Anterior cingulate cortex (tissue), 58 donors: ENCODE data around the gene CPLX3.

Experiments used
- DNase-seq, 58 donors: peaks; one replicate each; lab custom pipeline; 2025; lab: John Stamatoyannopoulos, UW

CPLX3 gene

DNA sequence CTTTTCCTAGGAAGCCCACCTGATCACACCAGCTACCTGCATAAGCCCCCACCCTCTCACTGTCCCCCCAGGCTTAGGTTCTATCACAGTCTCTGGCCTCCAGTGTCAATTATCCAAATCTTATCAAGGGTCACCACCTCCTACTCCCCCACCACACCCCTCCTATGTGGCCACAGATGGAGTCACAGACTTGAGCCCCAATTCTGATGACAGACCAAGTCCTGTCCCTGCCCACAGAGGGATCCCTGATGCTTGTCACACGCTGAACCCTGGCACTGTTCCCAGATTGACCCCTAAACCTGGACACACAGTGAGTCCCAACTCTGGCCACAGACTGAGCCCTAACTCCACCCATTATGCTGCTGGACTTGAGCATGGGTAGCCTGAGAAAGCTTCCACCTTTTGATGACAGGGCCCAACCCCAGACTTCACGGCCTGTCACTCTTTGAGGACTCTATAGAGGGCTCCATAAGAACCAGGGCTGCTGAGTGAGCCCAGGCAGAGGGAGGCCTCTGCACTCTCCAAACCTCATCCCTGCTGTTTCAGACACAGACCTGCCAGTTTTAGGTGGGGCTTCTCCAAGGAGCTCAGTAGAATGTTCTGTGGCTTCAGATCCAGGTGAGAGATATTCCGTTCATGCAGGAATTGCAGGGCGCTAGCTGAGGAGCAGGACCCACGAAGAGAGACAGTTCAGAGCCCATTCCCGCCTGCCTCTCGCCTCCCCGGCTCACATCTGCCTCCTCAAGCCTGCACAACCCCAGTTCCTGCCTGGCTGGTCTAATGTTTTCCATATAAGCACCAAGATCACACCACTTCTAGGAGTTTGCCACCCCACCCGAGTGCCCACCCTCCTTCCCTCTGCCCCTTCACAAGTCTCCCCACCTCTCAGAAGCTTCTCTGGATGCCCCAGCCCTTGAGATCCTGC, 14.7 kb downstream of the CPLX3 start:
- DNase-seq: no peak

DNA sequence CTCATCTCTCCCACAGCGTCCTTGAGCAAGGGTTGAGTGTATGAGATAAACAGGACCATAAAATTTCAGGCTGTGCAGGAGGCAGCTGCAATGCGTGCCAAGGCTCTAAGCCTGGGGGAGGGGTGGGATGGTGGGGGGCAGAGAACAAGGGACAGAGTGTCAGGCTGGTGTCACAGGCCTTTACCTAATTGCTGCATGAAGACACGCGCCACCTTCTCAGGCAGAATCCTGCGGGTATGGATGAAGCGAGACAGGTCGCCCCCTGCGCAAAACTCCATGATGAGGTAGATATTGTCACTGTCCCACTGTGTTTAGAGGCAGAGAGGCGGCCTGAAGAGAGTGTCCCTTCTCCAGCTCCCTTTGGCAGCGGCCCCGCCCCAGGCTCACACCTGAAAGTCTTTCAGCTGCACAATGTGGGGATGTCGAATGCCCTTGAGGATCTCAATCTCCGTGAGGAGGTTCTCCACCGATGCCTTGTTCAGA, 15.5 kb downstream of the CPLX3 start:
- DNase-seq: no peak

DNA sequence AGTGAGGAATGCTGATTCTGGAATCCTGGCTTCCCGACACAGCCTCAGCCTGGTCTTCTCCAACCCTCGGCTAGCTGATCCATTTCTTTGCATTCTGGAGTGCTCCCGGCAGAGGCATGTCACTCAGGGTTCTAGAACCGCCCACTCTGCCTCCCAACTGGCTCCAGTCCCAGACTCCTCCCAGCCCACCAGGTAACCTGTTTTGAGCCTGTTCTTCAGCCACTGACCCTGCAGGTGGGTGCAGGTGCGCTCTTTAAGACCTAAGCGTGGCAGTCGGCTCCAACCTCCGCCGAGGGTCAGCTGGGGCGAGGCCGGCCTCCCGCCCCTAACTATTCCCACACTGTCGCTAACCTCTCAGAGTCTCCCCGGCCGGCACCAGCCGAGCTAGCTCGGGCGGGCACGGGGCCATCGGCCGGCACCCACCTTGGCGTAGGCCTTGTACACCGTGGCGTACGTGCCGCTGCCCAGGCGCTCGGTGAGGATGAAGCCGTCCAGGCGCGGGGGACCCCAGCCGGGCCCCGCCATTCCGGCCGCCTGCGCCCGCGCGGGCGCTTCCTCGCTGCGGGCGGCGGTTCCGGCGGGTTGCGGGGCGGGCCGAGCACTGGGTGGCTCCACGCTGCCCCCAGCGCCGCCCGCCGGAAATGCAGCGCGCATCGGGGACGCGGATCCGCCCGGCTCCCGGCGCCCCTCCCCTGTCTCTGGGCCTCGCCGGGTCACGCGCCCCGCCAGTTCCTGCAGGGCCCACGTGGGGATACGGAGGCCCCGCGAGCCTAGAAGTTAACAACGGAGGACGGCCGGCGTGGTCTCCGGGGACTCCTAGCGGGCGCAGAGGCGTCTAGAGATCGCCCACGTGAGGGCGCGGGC, 16.4 kb downstream of the CPLX3 start, which contains the start of gene ULK3:
Gene ULK3, minus strand, starts transcription at position 576 of the 864 bp plus-strand sequence. Its CDS starts 51 bp downstream, at position 525.
- peak; percentile 49 to 94 (median 85) for DNase-seq

DNA sequence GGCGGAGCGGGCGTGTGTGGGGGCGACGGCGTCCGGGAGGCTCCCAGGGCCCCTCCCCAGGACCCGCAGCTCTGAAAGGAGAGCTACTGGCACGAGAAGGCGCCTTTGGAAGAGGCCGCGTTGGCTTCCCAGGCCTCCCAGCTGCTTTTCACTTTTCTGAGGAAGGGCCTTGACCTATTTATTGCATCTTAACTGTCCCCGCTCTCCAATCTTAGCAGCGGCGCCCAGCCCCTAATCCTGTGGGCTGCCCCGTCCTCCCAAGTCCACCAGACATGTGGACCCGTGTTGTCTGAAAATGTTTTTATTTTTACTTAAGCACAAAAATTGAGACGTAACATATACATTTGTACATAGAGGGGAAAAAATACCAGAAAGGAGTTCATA, 17.0 kb downstream of the CPLX3 start:
- no peak for DNase-seq

DNA sequence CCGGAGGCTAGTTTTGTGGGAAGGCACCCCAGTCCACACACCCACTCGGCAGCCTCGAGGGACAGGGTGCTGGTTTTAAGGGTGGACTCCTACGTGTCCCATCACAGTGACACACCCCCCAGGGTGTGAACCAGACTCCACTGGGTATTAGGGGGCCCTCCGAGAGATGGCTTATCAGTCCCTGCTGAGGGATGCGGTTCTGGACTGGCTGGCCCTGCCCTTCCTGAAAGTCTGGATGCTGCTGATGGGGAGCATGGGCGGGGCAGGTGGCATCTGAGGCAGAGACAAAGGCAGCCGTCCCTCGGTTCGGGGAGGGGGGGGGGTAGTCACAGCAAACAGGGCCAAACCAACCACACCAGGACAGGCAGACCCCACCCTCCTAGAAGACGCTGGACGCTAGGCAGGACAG, 17.5 kb downstream of the CPLX3 start:
- DNase-seq: peak in 1 of 58 donors; percentile 24

DNA sequence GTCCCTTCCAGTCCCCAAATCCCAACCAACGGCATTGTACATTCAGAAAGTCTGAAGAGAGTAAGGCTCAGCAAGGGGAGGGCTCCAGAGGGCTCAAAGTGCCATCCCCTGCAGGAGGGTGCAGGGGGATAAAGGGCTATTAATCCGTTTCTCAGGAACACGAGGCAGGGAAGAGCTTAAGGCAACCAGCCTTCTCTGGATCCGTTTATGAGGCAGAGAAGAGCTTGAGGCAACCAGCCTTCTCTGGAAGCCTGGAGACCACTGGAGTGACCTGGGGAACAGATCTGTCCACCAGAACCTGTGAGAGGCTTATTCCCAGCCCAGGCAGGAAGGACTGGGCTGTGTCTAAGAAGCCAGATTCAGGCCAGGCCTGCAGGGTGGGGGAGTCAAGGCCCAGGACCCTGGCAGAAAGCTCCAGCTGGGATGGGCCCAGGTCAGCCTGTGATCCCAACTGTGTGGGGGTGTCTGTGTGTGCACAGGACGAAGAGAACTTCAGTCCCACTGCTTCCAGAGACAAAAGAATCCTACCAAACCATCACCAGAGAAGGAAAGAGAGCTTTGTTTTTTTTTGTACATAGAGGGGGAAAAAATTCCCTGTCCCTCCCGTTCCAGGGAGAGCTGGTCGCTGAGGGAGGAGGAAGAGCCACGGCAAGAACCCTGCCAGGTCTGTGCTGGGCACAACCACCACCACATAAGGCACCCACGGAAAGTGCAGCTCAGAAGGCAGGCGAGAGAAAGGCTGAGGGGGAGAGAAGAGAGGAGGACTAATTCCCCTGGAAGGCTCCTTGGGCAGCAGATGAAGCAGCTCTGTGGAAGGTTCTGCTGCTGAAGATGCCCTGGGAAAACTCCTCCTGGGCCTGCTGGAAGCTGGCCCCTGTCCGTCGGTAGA, 18.1 kb downstream of the CPLX3 start:
- no peak for DNase-seq

DNA sequence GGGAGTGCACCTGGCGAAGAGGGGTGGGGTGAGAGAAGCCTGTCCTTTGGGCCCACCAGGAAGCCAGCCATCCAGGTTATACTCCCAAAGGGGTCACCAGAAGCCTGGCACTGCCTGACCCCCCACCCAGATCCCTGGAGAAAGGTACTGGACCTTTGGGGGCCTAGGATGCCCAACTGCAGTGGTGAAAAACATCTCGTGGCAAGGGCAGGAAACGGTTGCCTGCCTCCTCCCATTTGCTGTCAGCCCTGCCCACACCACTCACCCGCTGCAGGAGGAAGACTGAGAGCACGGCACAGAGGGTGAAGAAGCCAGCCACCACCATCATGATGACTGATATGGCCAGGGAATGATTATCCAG, 18.8 kb downstream of the CPLX3 start:
- no peak for DNase-seq

DNA sequence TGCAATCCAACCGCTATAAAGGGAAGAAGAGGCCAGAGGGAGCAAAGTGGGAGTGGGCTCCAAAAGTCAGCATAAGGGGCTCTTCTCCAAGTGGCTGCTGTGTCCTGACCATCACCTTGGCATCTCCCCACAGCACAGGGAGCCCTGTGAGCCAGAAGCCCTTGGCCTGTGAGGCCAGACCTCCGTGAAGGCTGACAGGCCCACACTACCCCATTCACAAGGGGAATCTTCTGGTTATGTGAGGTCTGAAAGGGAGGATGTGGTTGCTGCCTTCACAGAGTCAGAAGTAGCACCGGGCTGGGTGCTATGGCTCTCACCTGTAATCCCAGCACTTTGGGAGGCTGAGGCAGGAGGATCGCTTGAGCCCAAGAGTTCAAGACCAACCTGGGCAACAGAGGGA, 19.2 kb downstream of the CPLX3 start:
- DNase-seq: no peak

DNA sequence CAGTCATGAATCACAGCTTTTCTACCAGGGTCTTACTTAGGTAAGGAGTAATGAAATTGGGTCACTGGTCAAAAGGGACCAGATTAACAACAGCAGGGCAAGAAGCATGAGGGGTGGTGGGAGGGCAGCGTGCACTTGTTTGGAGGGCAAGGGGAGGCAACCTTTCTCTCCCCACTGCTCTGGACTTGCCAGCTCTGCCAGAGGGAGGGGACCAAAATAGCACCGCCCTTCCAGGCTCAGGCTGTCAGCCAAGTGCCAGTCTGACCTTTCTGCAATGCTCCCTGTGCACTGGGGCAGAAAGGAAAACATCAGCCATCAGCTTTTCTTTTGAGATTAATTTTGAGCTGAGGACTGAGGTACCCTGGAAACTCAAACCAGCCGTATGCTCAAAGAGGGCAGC, 21.0 kb downstream of the CPLX3 start:
- peak in 15 of 58 donors; percentile 3 to 69 (median 22) for DNase-seq

DNA sequence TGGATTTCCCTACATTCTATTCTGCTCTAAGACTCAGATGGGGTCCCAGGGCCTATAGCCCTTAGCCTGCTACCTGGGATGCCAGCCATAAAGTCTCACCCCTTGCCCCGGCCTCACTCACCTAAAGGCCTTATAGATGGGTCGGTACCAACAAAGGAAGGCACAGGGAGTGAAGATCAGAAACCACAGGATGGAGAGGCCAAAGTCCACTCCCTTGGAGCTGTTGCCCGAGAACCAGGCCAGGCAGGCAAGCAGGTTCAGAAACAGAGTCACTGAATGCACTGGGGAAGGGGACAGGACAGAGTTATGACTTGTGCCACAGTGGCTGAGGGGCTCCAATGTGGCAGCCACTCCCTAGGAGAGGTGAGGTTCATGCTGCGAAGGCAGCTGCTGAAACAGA, 24.0 kb downstream of the CPLX3 start:
- DNase-seq: no peak

DNA sequence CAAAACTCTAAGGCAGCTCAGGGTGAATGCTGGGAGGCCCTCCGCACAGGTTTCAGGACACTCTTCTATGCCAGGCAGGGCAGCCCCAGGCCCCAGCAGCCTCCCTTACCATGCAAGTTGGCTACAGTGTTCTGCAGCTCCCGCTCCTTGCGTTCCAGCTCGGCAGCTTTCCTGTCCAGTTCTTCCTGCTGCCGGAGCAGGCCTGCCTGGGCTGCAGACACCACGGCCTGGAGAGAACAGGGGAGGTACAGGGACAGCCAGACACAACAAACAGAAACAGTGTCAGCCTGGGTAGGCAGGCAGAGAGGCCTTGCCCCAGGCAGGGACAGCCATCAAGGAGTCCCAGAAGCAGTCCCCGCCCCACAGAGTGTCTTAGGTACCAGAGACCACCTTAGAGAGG, 25.5 kb downstream of the CPLX3 start:
- no peak for DNase-seq

DNA sequence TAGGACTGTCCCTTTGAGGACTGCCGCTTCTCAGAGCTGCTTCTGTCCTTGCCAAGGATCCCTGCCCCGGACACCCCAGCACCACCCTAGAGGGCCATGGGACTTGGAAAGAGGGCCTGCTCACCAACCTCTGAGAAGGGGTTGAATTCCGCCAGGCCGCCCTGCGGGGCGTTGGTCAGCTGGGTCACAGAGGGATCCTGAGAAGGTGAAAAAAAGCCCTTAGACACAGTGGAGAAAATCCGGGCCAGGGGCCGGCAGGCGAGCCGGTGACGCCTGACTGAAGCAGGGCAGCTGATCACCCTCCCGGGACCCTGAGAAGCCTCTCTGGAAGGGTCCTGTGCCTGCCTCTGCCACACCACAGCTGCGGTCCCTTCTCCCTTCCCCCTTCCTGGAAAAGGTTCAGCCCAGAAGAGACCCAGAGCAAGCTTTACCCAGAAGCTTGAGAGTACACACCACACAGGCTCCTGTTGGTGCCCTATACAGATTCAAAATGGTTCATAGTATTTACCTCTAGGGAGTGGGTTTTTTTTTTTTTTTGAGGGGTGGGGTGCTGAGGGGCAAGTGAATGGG, 28.1 kb downstream of the CPLX3 start:
- DNase-seq: no peak

DNA sequence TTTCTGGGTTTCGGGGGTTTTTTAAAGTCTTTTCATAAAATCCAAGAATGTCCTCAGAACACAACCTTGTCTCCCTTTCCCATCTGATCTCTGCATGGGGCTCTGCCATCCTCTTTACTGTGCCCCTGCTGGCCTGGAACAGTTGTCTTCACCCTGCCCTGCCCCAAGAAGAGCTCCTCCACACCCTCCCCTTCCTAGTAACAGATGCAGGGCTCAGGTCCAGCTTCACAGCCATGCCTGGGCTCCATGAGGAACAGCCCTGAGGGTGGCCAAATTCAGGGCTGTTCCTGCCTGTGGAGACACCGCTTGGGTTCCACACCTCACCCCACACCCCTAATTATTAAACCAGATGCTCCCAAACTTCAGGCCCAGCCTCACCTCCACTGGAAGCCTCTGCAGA, 29.4 kb downstream of the CPLX3 start:
- DNase-seq: no peak

DNA sequence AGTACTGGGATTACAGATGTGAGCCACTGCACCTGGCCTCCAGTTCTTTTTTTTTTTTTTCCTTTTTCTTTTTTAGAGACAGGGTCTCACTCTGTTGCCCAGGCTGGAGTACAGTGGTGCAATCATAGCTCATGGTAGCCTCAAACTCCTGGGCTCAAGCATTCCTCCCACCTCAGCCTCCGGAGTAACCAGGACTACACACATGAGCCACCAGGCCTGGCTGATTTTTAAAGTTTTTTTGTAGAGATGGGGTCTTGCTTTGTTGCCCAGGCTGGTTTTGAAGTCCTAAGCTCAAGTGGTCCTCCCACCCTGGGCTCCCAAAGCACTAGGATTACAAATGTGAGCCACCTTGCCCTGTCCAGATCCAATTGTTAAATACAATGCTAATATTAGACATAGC, 30.1 kb downstream of the CPLX3 start:
- DNase-seq: no peak

DNA sequence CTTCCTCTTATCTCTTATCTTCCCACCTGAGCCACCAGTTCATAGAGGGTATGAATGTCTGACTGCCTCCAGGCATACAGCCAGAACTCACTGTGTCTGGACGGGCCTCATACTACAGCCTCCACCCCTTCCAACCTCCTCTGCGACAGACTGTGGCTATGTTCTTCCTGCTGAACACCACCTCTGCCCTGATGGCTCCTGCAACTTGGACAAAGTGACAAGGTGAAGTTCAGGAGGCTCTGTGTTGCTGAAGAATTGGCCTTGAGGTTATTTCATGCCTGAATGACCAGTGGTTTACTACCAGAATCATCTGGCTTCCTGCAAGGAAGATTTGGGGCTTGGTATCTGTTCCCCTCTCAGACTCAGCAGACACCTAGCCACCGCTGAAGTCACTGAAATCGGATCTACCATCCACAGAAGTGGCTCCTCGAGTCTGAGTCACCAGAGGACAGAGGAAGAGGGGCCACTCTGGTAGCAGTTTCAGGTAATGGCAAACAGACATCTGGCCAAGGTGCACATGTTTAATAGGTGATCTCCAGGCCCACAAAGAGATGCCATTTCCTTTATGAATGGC, 30.7 kb downstream of the CPLX3 start:
- no peak for DNase-seq

DNA sequence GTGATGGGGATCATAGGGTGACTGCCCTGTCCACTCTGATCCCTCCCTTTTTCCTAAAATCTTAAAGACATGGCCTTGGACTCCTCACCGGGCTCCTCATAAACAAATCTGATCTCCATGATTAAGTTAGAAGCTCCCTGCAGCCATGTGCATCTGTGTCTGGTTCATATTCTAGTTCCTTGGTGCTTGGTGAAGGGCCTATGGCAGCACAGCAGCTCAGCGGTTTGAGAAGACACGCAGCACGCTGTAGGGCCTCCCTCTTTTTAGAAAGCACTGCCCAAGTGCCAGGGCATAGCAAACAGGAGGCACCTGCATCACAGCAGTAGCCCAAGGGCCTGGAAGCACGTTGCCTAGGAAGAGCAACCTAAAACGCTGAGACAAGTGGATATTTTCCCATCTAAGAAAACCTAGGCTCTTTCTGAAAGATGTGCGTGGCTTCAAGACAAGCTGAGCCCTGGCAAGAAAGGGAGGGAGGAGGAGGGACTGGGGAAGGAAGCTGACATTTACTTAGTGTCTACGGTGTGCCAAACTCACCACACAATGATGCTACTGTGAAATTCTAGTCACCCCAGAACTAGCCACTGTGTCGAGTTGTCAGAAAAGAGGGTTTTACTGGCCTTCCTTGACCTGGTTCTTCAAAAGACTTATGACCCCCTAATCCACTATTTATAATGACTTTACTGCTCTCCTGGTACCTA, 31.4 kb downstream of the CPLX3 start:
- no peak for DNase-seq

DNA sequence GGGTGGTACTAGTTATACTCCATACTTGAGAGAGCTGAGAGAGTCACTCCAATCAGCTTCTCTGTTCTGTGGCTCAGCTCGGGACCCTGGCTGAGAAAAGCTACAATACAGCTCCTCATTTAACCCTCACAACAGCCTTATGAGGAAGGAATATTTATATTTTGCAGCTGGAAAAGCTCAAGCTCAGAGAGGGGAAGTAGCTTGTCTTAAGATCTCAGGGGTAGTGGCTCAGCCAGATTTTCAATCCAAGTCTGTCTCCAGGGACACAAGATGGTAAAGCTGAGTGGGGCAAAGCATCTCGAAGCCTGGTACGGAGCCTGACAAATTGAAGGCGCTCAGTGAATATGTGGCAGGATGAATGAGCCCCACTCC, 31.9 kb downstream of the CPLX3 start:
- DNase-seq: no peak

DNA sequence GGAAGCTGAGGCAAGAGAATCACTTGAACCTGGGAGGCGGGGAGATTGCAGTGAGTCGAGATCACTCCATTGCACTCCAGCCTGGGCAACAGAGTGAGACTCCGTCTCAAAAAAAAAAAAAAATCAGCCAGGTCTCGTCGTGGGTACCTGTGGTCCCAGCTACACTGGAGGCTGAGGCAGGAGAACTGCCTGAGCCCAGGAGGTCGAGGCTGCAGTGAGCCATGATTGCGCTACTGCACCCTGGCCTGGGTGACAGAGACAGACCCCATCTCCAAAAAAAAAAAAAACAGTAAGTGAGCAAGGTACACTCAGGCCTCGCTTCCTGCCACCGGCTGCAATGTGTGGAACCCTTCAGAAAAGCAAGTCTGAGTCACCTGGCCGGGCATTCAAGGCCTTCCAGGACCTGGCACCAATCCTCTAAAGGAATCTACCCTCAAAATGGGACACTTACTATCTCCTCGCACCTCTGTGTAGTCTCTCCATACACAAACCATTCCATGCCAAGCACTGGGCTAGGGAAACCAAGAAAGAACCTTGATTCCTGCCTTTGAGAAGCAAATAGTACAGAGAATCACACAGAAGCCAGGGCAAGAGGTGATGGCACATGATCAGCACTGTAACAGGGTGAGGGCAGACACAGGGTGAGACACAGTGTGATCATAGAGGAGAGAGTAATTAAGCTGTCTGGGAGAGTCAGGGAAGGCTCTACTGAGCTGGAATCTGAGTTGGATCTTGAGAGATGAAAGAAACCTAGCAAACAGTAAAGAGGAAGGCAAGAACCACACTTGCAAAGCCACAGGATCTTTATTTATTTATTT, 37.0 kb downstream of the CPLX3 start:
- DNase-seq: no peak
